HEK293 (cell line): ENCODE data around the gene LRRC7.

ENCODE experiments used
- CTCF ChIA-PET: fragments of 350-600 bp; formaldehyde crosslinking; extraction: SDS; loops from one replicate; lab custom pipeline; 2021; ENCODE audit warnings: antibody characterized with exemption; lab: Yijun Ruan, JAX
- POLR2A ChIA-PET: fragments of 300-600 bp; formaldehyde crosslinking; extraction: SDS; loops from one replicate; lab custom pipeline; 2020; ENCODE audit warnings: antibody characterized with exemption, inconsistent platforms; lab: Yijun Ruan, JAX
- H3K27ac ChIP-seq: fragments of 200-500 bp; sonication (Bioruptor generic); 2 replicates; pipeline ENCODE4 v1.5.1; 2014; ENCODE audit warnings: low read depth, low read length, control low read depth, inconsistent platforms; ENCODE audit errors: extremely low read depth
- H3K36me3 ChIP-seq, 2 experiments: fragments of 200-500 bp in 1 of 2; sonication (Bioruptor generic) in 1 of 2; 1 replicate in 1 of 2; 2 replicates in 1 of 2; pipeline ENCODE4 v1.5.1; 2014 to 2017; ENCODE audit warnings: inconsistent platforms in 2 of 2, low read length in 2 of 2; ENCODE audit not compliant: control insufficient read depth in 2 of 2, insufficient read depth in 1 of 2
- H3K4me1 ChIP-seq: fragments of 200-500 bp; sonication (Bioruptor generic); 2 replicates; pipeline ENCODE4 v1.5.1; 2014; ENCODE audit warnings: mild to moderate bottlenecking, low read length, inconsistent platforms; ENCODE audit not compliant: control insufficient read depth, insufficient read depth
- H3K4me3 ChIP-seq: 2 replicates; pipeline ENCODE4 v1.5.1; 2011; ENCODE audit warnings: low read depth, mild to moderate bottlenecking, control low read depth, low read length, moderate library complexity
- H3K9me3 ChIP-seq: fragments of 200-500 bp; sonication (Bioruptor generic); 2 replicates; pipeline ENCODE4 v1.5.1; 2014; ENCODE audit warnings: low read depth, low read length, inconsistent platforms; ENCODE audit not compliant: control insufficient read depth, insufficient read depth
- GLIS2 ChIP-seq: fragments of 450-650 bp; formaldehyde crosslinking; IDR thresholded peaks from 2 replicates; pipeline ENCODE4 v1.5.1; 2016; ENCODE audit warnings: missing biosample characterization, missing genetic modification characterization
- IKZF3 ChIP-seq: fragments of 450-650 bp; IDR thresholded peaks from 2 replicates; pipeline ENCODE4 v1.5.0; 2018; ENCODE audit warnings: missing biosample characterization, mild to moderate bottlenecking, missing genetic modification characterization, moderate library complexity
- KLF17 ChIP-seq: fragments of 450-650 bp; formaldehyde crosslinking; IDR thresholded peaks from 2 replicates; pipeline ENCODE4 v1.5.1; 2016; ENCODE audit warnings: missing biosample characterization, missing genetic modification characterization
- PATZ1 ChIP-seq: fragments of 450-650 bp; formaldehyde crosslinking; IDR thresholded peaks from 2 replicates; pipeline ENCODE4 v1.5.1; 2016; ENCODE audit warnings: missing biosample characterization, missing genetic modification characterization
- REPIN1 ChIP-seq: fragments of 450-650 bp; formaldehyde crosslinking; IDR thresholded peaks from 2 replicates; pipeline ENCODE4 v1.5.1; 2017; ENCODE audit warnings: missing biosample characterization, missing genetic modification characterization, low read depth
- ZBTB7A ChIP-seq: fragments of 450-650 bp; formaldehyde crosslinking; IDR thresholded peaks from 2 replicates; pipeline ENCODE4 v1.5.1; 2016; ENCODE audit warnings: low read depth, missing biosample characterization, missing genetic modification characterization
- ZNF174 ChIP-seq: fragments of 450-650 bp; formaldehyde crosslinking; IDR thresholded peaks from 2 replicates; pipeline ENCODE4 v1.5.0; 2017; ENCODE audit warnings: missing biosample characterization, mild to moderate bottlenecking, missing genetic modification characterization
- ZNF223 ChIP-seq: fragments of 450-650 bp; formaldehyde crosslinking; IDR thresholded peaks from 2 replicates; pipeline ENCODE4 v1.5.1; 2016; ENCODE audit warnings: missing biosample characterization, missing genetic modification characterization
- ZNF239 ChIP-seq: fragments of 450-650 bp; formaldehyde crosslinking; IDR thresholded peaks from 2 replicates; pipeline ENCODE4 v1.5.1; 2016; ENCODE audit warnings: missing biosample characterization, missing genetic modification characterization
- ZNF266 ChIP-seq: fragments of 450-650 bp; formaldehyde crosslinking; IDR thresholded peaks from 2 replicates; pipeline ENCODE4 v1.5.1; 2016; ENCODE audit warnings: missing biosample characterization, missing genetic modification characterization, low read depth
- ZNF302 ChIP-seq: fragments of 450-650 bp; formaldehyde crosslinking; IDR thresholded peaks from 2 replicates; pipeline ENCODE4 v1.5.1; 2016; ENCODE audit warnings: missing biosample characterization, missing genetic modification characterization, low read depth
- ZNF324 ChIP-seq: fragments of 450-650 bp; formaldehyde crosslinking; IDR thresholded peaks from 2 replicates; pipeline ENCODE4 v1.5.1; 2016; ENCODE audit warnings: missing biosample characterization, missing genetic modification characterization
- ZNF426 ChIP-seq: fragments of 450-650 bp; formaldehyde crosslinking; IDR thresholded peaks from 2 replicates; pipeline ENCODE4 v1.5.1; 2017; ENCODE audit warnings: missing biosample characterization, missing genetic modification characterization, mild to moderate bottlenecking, inconsistent platforms, moderate library complexity
- ZNF433 ChIP-seq: fragments of 450-650 bp; formaldehyde crosslinking; IDR thresholded peaks from 2 replicates; pipeline ENCODE4 v1.5.1; 2016; ENCODE audit warnings: missing biosample characterization, missing genetic modification characterization, low read depth
- ZNF48 ChIP-seq: fragments of 450-650 bp; formaldehyde crosslinking; IDR thresholded peaks from 2 replicates; pipeline ENCODE4 v1.5.1; 2016; ENCODE audit warnings: missing biosample characterization, missing genetic modification characterization
- ZNF510 ChIP-seq: fragments of 450-650 bp; formaldehyde crosslinking; IDR thresholded peaks from 2 replicates; pipeline ENCODE4 v1.5.1; 2018; ENCODE audit warnings: mild to moderate bottlenecking, missing genetic modification characterization, missing biosample characterization; ENCODE audit not compliant: insufficient replicate concordance
- ZNF544 ChIP-seq: fragments of 450-650 bp; formaldehyde crosslinking; IDR thresholded peaks from 2 replicates; pipeline ENCODE4 v1.5.0; 2017; ENCODE audit warnings: missing biosample characterization, missing genetic modification characterization
- ZNF555 ChIP-seq: fragments of 450-650 bp; formaldehyde crosslinking; conservative IDR thresholded peaks from 2 replicates; pipeline ENCODE4 v1.5.1; 2017; ENCODE audit warnings: missing biosample characterization, mild to moderate bottlenecking, missing genetic modification characterization, inconsistent platforms
- ZNF600 ChIP-seq: fragments of 450-650 bp; formaldehyde crosslinking; IDR thresholded peaks from 2 replicates; pipeline ENCODE4 v1.5.1; 2016; ENCODE audit warnings: missing biosample characterization, missing genetic modification characterization
- ZNF626 ChIP-seq: fragments of 450-650 bp; sonication (Bioruptor Pico); formaldehyde crosslinking; IDR thresholded peaks from 2 replicates; pipeline ENCODE4 v1.5.1; 2018; ENCODE audit warnings: missing biosample characterization, missing genetic modification characterization, inconsistent platforms
- ZNF677 ChIP-seq: fragments of 450-650 bp; IDR thresholded peaks from 2 replicates; pipeline ENCODE4 v1.5.0; 2018; ENCODE audit warnings: missing biosample characterization, mild to moderate bottlenecking, missing genetic modification characterization, moderate library complexity
- ZNF707 ChIP-seq: fragments of 450-650 bp; formaldehyde crosslinking; IDR thresholded peaks from 2 replicates; pipeline ENCODE4 v1.5.1; 2016; ENCODE audit warnings: missing biosample characterization, missing genetic modification characterization
- ZNF776 ChIP-seq: fragments of 450-650 bp; formaldehyde crosslinking; IDR thresholded peaks from 2 replicates; pipeline ENCODE4 v1.5.0; 2017; ENCODE audit warnings: missing biosample characterization, missing genetic modification characterization, borderline replicate concordance
- ZNF785 ChIP-seq: fragments of 450-650 bp; formaldehyde crosslinking; IDR thresholded peaks from 2 replicates; pipeline ENCODE4 v1.5.1; 2016; ENCODE audit warnings: missing biosample characterization, missing genetic modification characterization
- ZSCAN23 ChIP-seq: fragments of 450-650 bp; formaldehyde crosslinking; IDR thresholded peaks from 2 replicates; pipeline ENCODE4 v1.5.1; 2016; ENCODE audit warnings: missing biosample characterization, missing genetic modification characterization
- ZSCAN5A ChIP-seq: fragments of 450-650 bp; formaldehyde crosslinking; IDR thresholded peaks from 2 replicates; pipeline ENCODE4 v1.5.1; 2016; ENCODE audit warnings: missing biosample characterization, missing genetic modification characterization
- TF ChIP-seq, protein P1 (sequence below): fragments of 450-650 bp; formaldehyde crosslinking; IDR thresholded peaks from 2 replicates; pipeline ENCODE4 v1.5.1; 2017; ENCODE audit warnings: missing biosample characterization, missing genetic modification characterization
- TF ChIP-seq, protein P2 (sequence below): fragments of 450-650 bp; formaldehyde crosslinking; IDR thresholded peaks from 2 replicates; pipeline ENCODE4 v1.5.1; 2017; ENCODE audit warnings: missing biosample characterization, mild to moderate bottlenecking, missing genetic modification characterization, moderate library complexity

Gene LRRC7

DNA sequence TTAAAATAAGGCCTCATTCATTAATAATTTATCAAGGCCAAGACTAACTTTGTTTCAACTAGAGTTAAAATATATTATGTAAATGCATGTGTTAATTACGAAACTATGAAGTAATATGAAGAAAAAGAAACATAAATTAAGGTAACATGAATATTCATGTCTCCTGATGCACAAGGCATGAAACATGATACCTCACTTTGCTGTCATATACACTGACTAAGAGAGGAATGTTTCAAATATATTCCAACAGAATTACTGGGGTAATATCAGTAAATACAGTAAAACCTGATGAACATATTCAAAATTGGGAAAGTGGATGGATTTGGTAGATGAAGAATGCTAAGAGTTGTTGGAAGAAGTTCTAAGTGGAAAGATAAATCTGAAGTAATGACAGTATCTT, 274.6 kb downstream of the LRRC7 start (continued):
- TF ChIP-seq IKZF3 (tag by site-specific recombination) = no peak
- TF ChIP-seq REPIN1 (tag by site-specific recombination) = no peak
- no peak for TF ChIP-seq ZNF544 (tag by site-specific recombination)
- no peak for TF ChIP-seq ZNF223 (tag by site-specific recombination)
- TF ChIP-seq ZNF785 (tag by site-specific recombination) = no peak
- no peak for TF ChIP-seq ZSCAN5A
- TF ChIP-seq KLF17 (tag by site-specific recombination) = no peak
- TF ChIP-seq ZNF302 (tag by site-specific recombination) = no peak
- no peak for TF ChIP-seq ZNF776 (tag by site-specific recombination)
- no peak for TF ChIP-seq ZNF555
- no peak for TF ChIP-seq ZNF48 (tag by site-specific recombination)
- TF ChIP-seq ZSCAN23 = no peak
- TF ChIP-seq, all 188 proteins: peak for 0

GRCh38 chr1:69845655-69846054, 277.9 kb downstream of the LRRC7 start:
- no peaks in the 10 kb centered on the region for H3K36me3 ChIP-seq
- POLR2A ChIA-PET = no interaction called here
- CTCF ChIA-PET = no interaction called here

More at GRCh38 chr1:69845655-69846054, 277.9 kb downstream of the LRRC7 start:
- Histone ChIP-seq H3K9me3 (no peaks in the 10 kb centered on the region), H3K27ac (no peak overlapping the region), H3K4me3 (no peak overlapping the region), H3K4me1 (no peaks in the 10 kb centered on the region)
- TF ChIP-seq ZNF324 (no peak), ZNF433 (tag by site-specific recombination) (no peak), ZNF239 (no peak), PATZ1 (tag by site-specific recombination) (no peak), ZNF510 (no peak), GLIS2 (tag by site-specific recombination) (no peak), ZNF266 (tag by site-specific recombination) (no peak), ZNF600 (tag by site-specific recombination) (no peak), ZNF677 (tag by site-specific recombination) (no peak), ZNF626 (tag by site-specific recombination) (no peak), ZNF785 (tag by site-specific recombination) (no peak), ZNF707 (tag by site-specific recombination) (no peak), ZNF426 (tag by site-specific recombination) (no peak), ZNF174 (tag by site-specific recombination) (no peak), ZBTB7A (tag by site-specific recombination) (no peak)
- TF ChIP-seq, protein P1, sequence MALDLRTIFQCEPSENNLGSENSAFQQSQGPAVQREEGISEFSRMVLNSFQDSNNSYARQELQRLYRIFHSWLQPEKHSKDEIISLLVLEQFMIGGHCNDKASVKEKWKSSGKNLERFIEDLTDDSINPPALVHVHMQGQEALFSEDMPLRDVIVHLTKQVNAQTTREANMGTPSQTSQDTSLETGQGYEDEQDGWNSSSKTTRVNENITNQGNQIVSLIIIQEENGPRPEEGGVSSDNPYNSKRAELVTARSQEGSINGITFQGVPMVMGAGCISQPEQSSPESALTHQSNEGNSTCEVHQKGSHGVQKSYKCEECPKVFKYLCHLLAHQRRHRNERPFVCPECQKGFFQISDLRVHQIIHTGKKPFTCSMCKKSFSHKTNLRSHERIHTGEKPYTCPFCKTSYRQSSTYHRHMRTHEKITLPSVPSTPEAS = no peak
- TF ChIP-seq, protein P2, sequence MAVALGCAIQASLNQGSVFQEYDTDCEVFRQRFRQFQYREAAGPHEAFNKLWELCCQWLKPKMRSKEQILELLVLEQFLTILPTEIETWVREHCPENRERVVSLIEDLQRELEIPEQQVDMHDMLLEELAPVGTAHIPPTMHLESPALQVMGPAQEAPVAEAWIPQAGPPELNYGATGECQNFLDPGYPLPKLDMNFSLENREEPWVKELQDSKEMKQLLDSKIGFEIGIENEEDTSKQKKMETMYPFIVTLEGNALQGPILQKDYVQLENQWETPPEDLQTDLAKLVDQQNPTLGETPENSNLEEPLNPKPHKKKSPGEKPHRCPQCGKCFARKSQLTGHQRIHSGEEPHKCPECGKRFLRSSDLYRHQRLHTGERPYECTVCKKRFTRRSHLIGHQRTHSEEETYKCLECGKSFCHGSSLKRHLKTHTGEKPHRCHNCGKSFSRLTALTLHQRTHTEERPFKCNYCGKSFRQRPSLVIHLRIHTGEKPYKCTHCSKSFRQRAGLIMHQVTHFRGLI (tag by site-specific recombination) = no peak
